Neural cell (in vitro differentiated cells): ENCODE results near the gene AFF2.

Experiments
- CTCF ChIP-seq: fragments of 450-650 bp; IDR thresholded peaks from 2 replicates; pipeline ENCODE4 v1.5.1; 2014; ENCODE audit warnings: antibody characterized with exemption, mild to moderate bottlenecking, moderate library complexity; ENCODE audit not compliant: poor library complexity, severe bottlenecking
- RAD21 ChIP-seq: fragments of 450-650 bp; conservative IDR thresholded peaks from 2 replicates; pipeline ENCODE4 v1.6.1; 2014; ENCODE audit warnings: antibody characterized with exemption, mild to moderate bottlenecking, moderate library complexity

- TF ChIP-seq CTCF (no peak), RAD21 (no peak)
Observed at GRCh38 chrX:148498067-148498466, 2.4 kb upstream of the AFF2 start.
